Thymus (tissue), 11 donors: ENCODE results near the gene PVR. TPM values are rescaled to one million over a fixed set of nuclear protein-coding genes. Genes with fewer than 3 reads are reported as not detected.
"Not testable (repeated sequence)": the region's sequence is repeated elsewhere in the genome, so short reads cannot be mapped to it uniquely, and the experiment has no call there.

Experiments used
- DNase-seq, 9 donors: peaks; one replicate each; pipeline ENCODE4 v3.0.0-alpha.2; 2013; ENCODE audit warnings: low spot score in 9 of 9, low read depth in 6 of 9, missing footprints in 1 of 9
- H3K27ac ChIP-seq, 2 donors: one replicate each; pipeline ENCODE4 v1.5.1; 2013; ENCODE audit warnings: control low read depth in 1 of 2, low read depth in 1 of 2, low read length in 1 of 2, mild to moderate bottlenecking in 1 of 2, moderate library complexity in 1 of 2
- H3K27me3 ChIP-seq, 2 donors: one replicate each; pipeline ENCODE4 v1.5.1; 2013; ENCODE audit warnings: low read length in 1 of 2; ENCODE audit not compliant: control insufficient read depth in 2 of 2, insufficient read depth in 1 of 2
- H3K36me3 ChIP-seq, 2 donors: one replicate each; pipeline ENCODE4 v1.5.1; 2013; ENCODE audit warnings: low read length in 1 of 2, mild to moderate bottlenecking in 1 of 2, moderate library complexity in 1 of 2; ENCODE audit not compliant: control insufficient read depth in 2 of 2, insufficient read depth in 2 of 2
- H3K4me1 ChIP-seq, 2 donors: one replicate each; pipeline ENCODE4 v1.5.1; 2013; ENCODE audit warnings: low read length in 2 of 2; ENCODE audit not compliant: control insufficient read depth in 2 of 2, insufficient read depth in 2 of 2
- H3K4me3 ChIP-seq, 2 donors: one replicate each; pipeline ENCODE4 v1.5.1; 2013; ENCODE audit warnings: low read length in 2 of 2, control low read depth in 1 of 2, mild to moderate bottlenecking in 1 of 2
- H3K9me3 ChIP-seq, 2 donors: one replicate each; pipeline ENCODE4 v1.5.1; 2013; ENCODE audit warnings: low read length in 1 of 2, mild to moderate bottlenecking in 1 of 2; ENCODE audit not compliant: control insufficient read depth in 2 of 2, insufficient read depth in 1 of 2
- WGBS: extraction: QIAGEN DNeasy Blood & Tissue Kit; methylation state at CpG from one replicate; pipeline ENCODE4 v1.1.7; 2013; 5-methylcytosine and 5-hydroxymethylcytosine counted together
- polyA plus RNA-seq: library from polyadenylated mRNA; stranded (reverse); fragments of 200-250 nt; gene quantifications from one replicate; pipeline ENCODE4 v1.2.3, GENCODE V29; 2013
- total RNA-seq: library from RNA; stranded (reverse); fragments of 120-200 nt; gene quantifications from one replicate; pipeline ENCODE4 v1.2.4, GENCODE V29; 2013
- donor health status: healthy.

Gene PVR
- total and polyA plus RNA-seq, 2 donors: 5.6 to 7.8 TPM

- Histone ChIP-seq H3K27ac (no peak overlapping the region), H3K9me3 (no peaks in the 10 kb centered on the region), H3K27me3 (no peaks in the 10 kb centered on the region), H3K36me3 (peaks cover 2 to 4% of the 10 kb centered on the region in 2 donors), H3K4me1 (peaks cover 13 to 33% of the 10 kb centered on the region in 2 donors), H3K4me3 (no peak overlapping the region)
- 97% methylated on average over 11 of the region's 11 CpGs for WGBS
- no peak for DNase-seq
Observed at GRCh38 chr19:44661205-44661604, 17.5 kb downstream of the PVR start.

GRCh38 chr19:44661904-44662303 lies 18.2 kb downstream of the PVR start:
- no peaks in the 10 kb centered on the region for H3K9me3 ChIP-seq
- no peak overlapping the region for H3K4me3 ChIP-seq
- peak in 1 of 9 donors; percentile 46 for DNase-seq
- no peaks in the 10 kb centered on the region for H3K27me3 ChIP-seq
- H3K36me3 ChIP-seq: peaks cover 0 to 4% of the 10 kb centered on the region in 2 donors
- peaks cover 13 to 32% of the 10 kb centered on the region in 2 donors for H3K4me1 ChIP-seq
- H3K27ac ChIP-seq: no peak overlapping the region
- 70% methylated on average over 7 of the region's 7 CpGs for WGBS

GRCh38 chr19:44662691-44663385 lies 19.1 kb downstream of the PVR start:
- H3K27ac ChIP-seq: peak overlapping the region in 1 of 2 donors; percentile 14
- no peaks in the 10 kb centered on the region for H3K9me3 ChIP-seq
- 94% methylated on average over 7 of the region's 7 CpGs for WGBS
- H3K4me1 ChIP-seq: peaks cover 13 to 23% of the 10 kb centered on the region in 2 donors
- H3K4me3 ChIP-seq: no peak overlapping the region
- DNase-seq: peak in 1 of 9 donors; percentile 50
- H3K36me3 ChIP-seq: peaks cover 0 to 4% of the 10 kb centered on the region in 2 donors
- H3K27me3 ChIP-seq: no peaks in the 10 kb centered on the region

- Histone ChIP-seq H3K27ac (no peak overlapping the region), H3K4me1 (peaks cover 13 to 23% of the 10 kb centered on the region in 2 donors), H3K9me3 (no peaks in the 10 kb centered on the region), H3K4me3 (no peak overlapping the region), H3K27me3 (no peaks in the 10 kb centered on the region), H3K36me3 (no peaks in the 10 kb centered on the region)
- 98% methylated on average over 5 of the region's 5 CpGs for WGBS
- DNase-seq: no peak
Observed at GRCh38 chr19:44663996-44664395, 20.3 kb downstream of the PVR start.

GRCh38 chr19:44664976-44665375 lies 21.3 kb downstream of the PVR start:
- 96% methylated on average over 10 of the region's 10 CpGs for WGBS
- Histone ChIP-seq H3K27me3 (no peaks in the 10 kb centered on the region), H3K27ac (no peak overlapping the region), H3K9me3 (no peaks in the 10 kb centered on the region), H3K4me1 (peaks cover 13 to 23% of the 10 kb centered on the region in 2 donors), H3K36me3 (no peaks in the 10 kb centered on the region), H3K4me3 (no peak overlapping the region)
- no peak for DNase-seq

GRCh38 chr19:44666852-44667556 lies 23.3 kb downstream of the PVR start:
- Histone ChIP-seq H3K4me1 (peaks cover 10 to 16% of the 10 kb centered on the region in 2 donors), H3K4me3 (no peak overlapping the region), H3K27ac (no peak overlapping the region), H3K9me3 (no peaks in the 10 kb centered on the region), H3K36me3 (no peaks in the 10 kb centered on the region), H3K27me3 (no peaks in the 10 kb centered on the region)
- 96% methylated on average over 7 of the region's 7 CpGs for WGBS
- no peak for DNase-seq

- no peak overlapping the region for H3K4me3 ChIP-seq
- no peaks in the 10 kb centered on the region for H3K9me3 ChIP-seq
- no peak overlapping the region for H3K27ac ChIP-seq
- no peak for DNase-seq
- H3K4me1 ChIP-seq: no peaks in the 10 kb centered on the region
- WGBS: 93% methylated on average over 2 of the region's 2 CpGs
- no peaks in the 10 kb centered on the region for H3K36me3 ChIP-seq
- no peaks in the 10 kb centered on the region for H3K27me3 ChIP-seq
Observed at GRCh38 chr19:44668985-44669764, 25.5 kb downstream of the PVR start.

GRCh38 chr19:44670027-44670426 lies 26.3 kb downstream of the PVR start:
- H3K9me3 ChIP-seq, H3K4me3 ChIP-seq, H3K4me1 ChIP-seq, DNase-seq, H3K27ac ChIP-seq, H3K27me3 ChIP-seq, H3K36me3 ChIP-seq: not testable (repeated sequence)
- 98% methylated on average over 2 of the region's 2 CpGs for WGBS

GRCh38 chr19:44671400-44671799 lies 27.7 kb downstream of the PVR start, which contains the start of gene CEACAM19:
TSS of gene CEACAM19 (plus strand) at chr19:44671482. CDS start at chr19:44671932, 450 bp downstream.
- 93% methylated on average over 2 of the region's 2 CpGs for WGBS
- no peaks in the 10 kb centered on the region for H3K9me3 ChIP-seq
- H3K4me3 ChIP-seq: no peak within 1 kb of the TSS
- no peak within 1 kb of the TSS for H3K27ac ChIP-seq
- no peaks in the 10 kb centered on the region for H3K4me1 ChIP-seq
- DNase-seq: no peak
- H3K27me3 ChIP-seq: no peaks in the 10 kb centered on the region
- no peaks in the 10 kb centered on the region for H3K36me3 ChIP-seq
